ENCODE results near the gene TGFA. TPM values are rescaled to one million over a fixed set of nuclear protein-coding genes. Genes with fewer than 3 reads are reported as not detected.

Gene TGFA
- total and polyA plus RNA-seq, 2 donors (not counting 1 experiment from before 2014, with no cell fraction given): 0.06 TPM; not detected in 1

- no peak overlapping the region for H3K4me3 ChIP-seq (replicated peaks in 1 of 4; ENCODE audit: control extremely low read depth in 1 of 4, insufficient read depth in 1 of 4, low read depth in 3 of 4, low read length in 4 of 4)
- no peaks in the 10 kb centered on the region for H3K9me3 ChIP-seq (ENCODE audit: control insufficient read depth, insufficient read depth, low read depth, low read length)
- H3K36me3 ChIP-seq (ENCODE audit: control insufficient read depth, insufficient read depth, low read length): no peaks in the 10 kb centered on the region
- TF ChIP-seq CTCF (conservative IDR thresholded peaks at IDR 0.05 in 1 of 2, IDR thresholded peaks at IDR 0.05 in 1 of 2; ENCODE audit: low read depth in 1 of 2, low read length in 2 of 2): no peak
- no peak for TF ChIP-seq EZH2 (IDR thresholded peaks at IDR 0.05; ENCODE audit: low read length, missing control alignments)
- H3K4me2 ChIP-seq (ENCODE audit: extremely low read depth, insufficient read depth, low read length): no peak overlapping the region
- no peak overlapping the region for H2AFZ ChIP-seq (ENCODE audit: low read length)
- H3K27me3 ChIP-seq (ENCODE audit: control insufficient read depth, insufficient read depth, low read length): no peaks in the 10 kb centered on the region
- no peak overlapping the region for H3K27ac ChIP-seq (ENCODE audit: insufficient read depth, low read length)
- no peaks in the 10 kb centered on the region for H4K20me1 ChIP-seq (ENCODE audit: control insufficient read depth, extremely low read depth, insufficient read depth, low read length)
- H3K9ac ChIP-seq (ENCODE audit: insufficient read depth, low read length): no peak overlapping the region
- H3K4me1 ChIP-seq (ENCODE audit: control insufficient read depth, extremely low read depth, insufficient read depth, low read length): no peaks in the 10 kb centered on the region
- no peaks in the 10 kb centered on the region for H3K79me2 ChIP-seq (ENCODE audit: control insufficient read depth, insufficient read depth, low read length)
- DNase-seq (ENCODE audit: low read depth in 2 of 2): no peak
Observed at GRCh38 chr2:70448041-70448440, 105.6 kb downstream of the TGFA start.

GRCh38 chr2:70443726-70444125 lies 109.9 kb downstream of the TGFA start:
- DNase-seq (ENCODE audit: low read depth in 2 of 2): no peak
- H3K9ac ChIP-seq (ENCODE audit: insufficient read depth, low read length): no peak overlapping the region

GRCh38 chr2:70443078-70443465 lies 110.6 kb downstream of the TGFA start:
- H2AFZ ChIP-seq (ENCODE audit: low read length): no peak overlapping the region
- H3K27ac ChIP-seq (ENCODE audit: insufficient read depth, low read length): no peak overlapping the region
- DNase-seq (ENCODE audit: low read depth in 2 of 2): no peak
- H3K4me3 ChIP-seq (replicated peaks in 1 of 4; ENCODE audit: control extremely low read depth in 1 of 4, insufficient read depth in 1 of 4, low read depth in 3 of 4, low read length in 4 of 4): no peak overlapping the region
- H3K27me3 ChIP-seq (ENCODE audit: control insufficient read depth, insufficient read depth, low read length): no peaks in the 10 kb centered on the region
- no peak overlapping the region for H3K4me2 ChIP-seq (ENCODE audit: extremely low read depth, insufficient read depth, low read length)
- TF ChIP-seq EZH2 (IDR thresholded peaks at IDR 0.05; ENCODE audit: low read length, missing control alignments): no peak
- no peak for TF ChIP-seq CTCF (conservative IDR thresholded peaks at IDR 0.05 in 1 of 2, IDR thresholded peaks at IDR 0.05 in 1 of 2; ENCODE audit: low read depth in 1 of 2, low read length in 2 of 2)
- H3K36me3 ChIP-seq (ENCODE audit: control insufficient read depth, insufficient read depth, low read length): no peaks in the 10 kb centered on the region
- H3K9ac ChIP-seq (ENCODE audit: insufficient read depth, low read length): no peak overlapping the region
- H3K4me1 ChIP-seq (ENCODE audit: control insufficient read depth, extremely low read depth, insufficient read depth, low read length): no peaks in the 10 kb centered on the region
- no peaks in the 10 kb centered on the region for H3K79me2 ChIP-seq (ENCODE audit: control insufficient read depth, insufficient read depth, low read length)
- H4K20me1 ChIP-seq (ENCODE audit: control insufficient read depth, extremely low read depth, insufficient read depth, low read length): no peaks in the 10 kb centered on the region
- no peaks in the 10 kb centered on the region for H3K9me3 ChIP-seq (ENCODE audit: control insufficient read depth, insufficient read depth, low read depth, low read length)

More at GRCh38 chr2:70443726-70444125, 109.9 kb downstream of the TGFA start:
- Histone ChIP-seq H3K9me3 (ENCODE audit: control insufficient read depth, insufficient read depth, low read depth, low read length) (no peaks in the 10 kb centered on the region), H3K36me3 (ENCODE audit: control insufficient read depth, insufficient read depth, low read length) (no peaks in the 10 kb centered on the region), H4K20me1 (ENCODE audit: control insufficient read depth, extremely low read depth, insufficient read depth, low read length) (no peaks in the 10 kb centered on the region), H3K4me2 (ENCODE audit: extremely low read depth, insufficient read depth, low read length) (no peak overlapping the region), H3K79me2 (ENCODE audit: control insufficient read depth, insufficient read depth, low read length) (no peaks in the 10 kb centered on the region), H3K27me3 (ENCODE audit: control insufficient read depth, insufficient read depth, low read length) (no peaks in the 10 kb centered on the region), H3K4me1 (ENCODE audit: control insufficient read depth, extremely low read depth, insufficient read depth, low read length) (no peaks in the 10 kb centered on the region), H3K27ac (ENCODE audit: insufficient read depth, low read length) (no peak overlapping the region), H2AFZ (ENCODE audit: low read length) (no peak overlapping the region), H3K4me3 (replicated peaks in 1 of 4; ENCODE audit: control extremely low read depth in 1 of 4, insufficient read depth in 1 of 4, low read depth in 3 of 4, low read length in 4 of 4) (no peak overlapping the region)
- no peak for TF ChIP-seq CTCF (conservative IDR thresholded peaks at IDR 0.05 in 1 of 2, IDR thresholded peaks at IDR 0.05 in 1 of 2; ENCODE audit: low read depth in 1 of 2, low read length in 2 of 2)

Measured in fibroblast of lung (primary cell).